HEK293 (cell line): ENCODE measurements around the gene TRPM6.

Experiments used
- KLF7 ChIP-seq: fragments of 450-650 bp; formaldehyde crosslinking; IDR thresholded peaks from 2 replicates; pipeline ENCODE4 v1.5.1; 2016; ENCODE audit warnings: missing biosample characterization, missing genetic modification characterization, borderline replicate concordance
- MEIS1 ChIP-seq: sonication (generic); formaldehyde crosslinking; IDR thresholded peaks from 2 replicates; pipeline ENCODE4 v1.8.1; 2022; ENCODE audit warnings: missing genetic modification reagents, mild to moderate bottlenecking, borderline replicate concordance
- PATZ1 ChIP-seq: fragments of 450-650 bp; formaldehyde crosslinking; IDR thresholded peaks from 2 replicates; pipeline ENCODE4 v1.5.1; 2016; ENCODE audit warnings: missing biosample characterization, missing genetic modification characterization
- SALL2 ChIP-seq: fragments of 450-650 bp; formaldehyde crosslinking; IDR thresholded peaks from 2 replicates; pipeline ENCODE4 v1.5.0; 2017; ENCODE audit warnings: missing biosample characterization, mild to moderate bottlenecking, missing genetic modification characterization, borderline replicate concordance
- SP2 ChIP-seq: fragments of 450-650 bp; formaldehyde crosslinking; IDR thresholded peaks from 2 replicates; pipeline ENCODE4 v1.5.1; 2016; ENCODE audit warnings: missing biosample characterization, missing genetic modification characterization
- SP7 ChIP-seq: fragments of 450-650 bp; formaldehyde crosslinking; IDR thresholded peaks from 2 replicates; pipeline ENCODE4 v1.5.1; 2016; ENCODE audit warnings: missing biosample characterization, missing genetic modification characterization
- YY1 ChIP-seq: fragments of 450-650 bp; formaldehyde crosslinking; IDR thresholded peaks from 2 replicates; pipeline ENCODE4 v1.5.1; 2018; ENCODE audit warnings: missing biosample characterization, missing genetic modification characterization
- ZBTB11 ChIP-seq: fragments of 450-650 bp; formaldehyde crosslinking; conservative IDR thresholded peaks from 2 replicates; pipeline ENCODE4 v1.5.1; 2016; ENCODE audit warnings: low read depth, missing biosample characterization, missing genetic modification characterization
- ZBTB17 ChIP-seq: fragments of 450-650 bp; formaldehyde crosslinking; IDR thresholded peaks from 2 replicates; pipeline ENCODE4 v1.5.1; 2016; ENCODE audit warnings: missing biosample characterization, missing genetic modification characterization
- ZBTB20 ChIP-seq: fragments of 450-650 bp; formaldehyde crosslinking; IDR thresholded peaks from 2 replicates; pipeline ENCODE4 v1.5.1; 2016; ENCODE audit warnings: missing biosample characterization, missing genetic modification characterization
- ZEB2 ChIP-seq: fragments of 450-650 bp; formaldehyde crosslinking; IDR thresholded peaks from 2 replicates; pipeline ENCODE4 v1.5.1; 2016; ENCODE audit warnings: missing biosample characterization, missing genetic modification characterization
- ZNF24 ChIP-seq: fragments of 450-650 bp; formaldehyde crosslinking; IDR thresholded peaks from 2 replicates; pipeline ENCODE4 v1.5.1; 2016; ENCODE audit warnings: missing biosample characterization, missing genetic modification characterization
- ZNF394 ChIP-seq: fragments of 450-650 bp; formaldehyde crosslinking; IDR thresholded peaks from 2 replicates; pipeline ENCODE4 v1.5.1; 2016; ENCODE audit warnings: missing biosample characterization, missing genetic modification characterization, mild to moderate bottlenecking, moderate library complexity, borderline replicate concordance
- ZNF398 ChIP-seq: fragments of 450-650 bp; formaldehyde crosslinking; IDR thresholded peaks from 2 replicates; pipeline ENCODE4 v1.5.1; 2017; ENCODE audit warnings: missing biosample characterization, missing genetic modification characterization
- ZNF449 ChIP-seq: fragments of 450-650 bp; formaldehyde crosslinking; IDR thresholded peaks from 2 replicates; pipeline ENCODE4 v1.5.1; 2017; ENCODE audit warnings: missing biosample characterization, mild to moderate bottlenecking, missing genetic modification characterization, moderate library complexity
- ZNF555 ChIP-seq: fragments of 450-650 bp; formaldehyde crosslinking; conservative IDR thresholded peaks from 2 replicates; pipeline ENCODE4 v1.5.1; 2017; ENCODE audit warnings: missing biosample characterization, mild to moderate bottlenecking, missing genetic modification characterization, inconsistent platforms
- ZNF658 ChIP-seq: fragments of 450-650 bp; formaldehyde crosslinking; IDR thresholded peaks from 2 replicates; pipeline ENCODE4; 2016; ENCODE audit warnings: missing biosample characterization, missing genetic modification characterization
- ZNF677 ChIP-seq: fragments of 450-650 bp; IDR thresholded peaks from 2 replicates; pipeline ENCODE4 v1.5.0; 2018; ENCODE audit warnings: missing biosample characterization, mild to moderate bottlenecking, missing genetic modification characterization, moderate library complexity
- ZSCAN30 ChIP-seq: fragments of 450-650 bp; IDR thresholded peaks from 2 replicates; pipeline ENCODE4 v1.5.1; 2018; ENCODE audit warnings: missing biosample characterization, mild to moderate bottlenecking, missing genetic modification characterization, moderate library complexity
- TF ChIP-seq, protein P1 (sequence below): fragments of 450-650 bp; formaldehyde crosslinking; IDR thresholded peaks from 2 replicates; pipeline ENCODE4 v1.5.1; 2016; ENCODE audit warnings: missing biosample characterization, missing genetic modification characterization
- TF ChIP-seq, protein P2 (sequence below): fragments of 450-650 bp; formaldehyde crosslinking; IDR thresholded peaks from 2 replicates; pipeline ENCODE4 v1.5.1; 2017; ENCODE audit warnings: missing biosample characterization, missing genetic modification characterization

TRPM6 gene

GRCh38 chr9:74887041-74887980 is at the start of gene TRPM6 (continued):
- TF ChIP-seq, protein P1, sequence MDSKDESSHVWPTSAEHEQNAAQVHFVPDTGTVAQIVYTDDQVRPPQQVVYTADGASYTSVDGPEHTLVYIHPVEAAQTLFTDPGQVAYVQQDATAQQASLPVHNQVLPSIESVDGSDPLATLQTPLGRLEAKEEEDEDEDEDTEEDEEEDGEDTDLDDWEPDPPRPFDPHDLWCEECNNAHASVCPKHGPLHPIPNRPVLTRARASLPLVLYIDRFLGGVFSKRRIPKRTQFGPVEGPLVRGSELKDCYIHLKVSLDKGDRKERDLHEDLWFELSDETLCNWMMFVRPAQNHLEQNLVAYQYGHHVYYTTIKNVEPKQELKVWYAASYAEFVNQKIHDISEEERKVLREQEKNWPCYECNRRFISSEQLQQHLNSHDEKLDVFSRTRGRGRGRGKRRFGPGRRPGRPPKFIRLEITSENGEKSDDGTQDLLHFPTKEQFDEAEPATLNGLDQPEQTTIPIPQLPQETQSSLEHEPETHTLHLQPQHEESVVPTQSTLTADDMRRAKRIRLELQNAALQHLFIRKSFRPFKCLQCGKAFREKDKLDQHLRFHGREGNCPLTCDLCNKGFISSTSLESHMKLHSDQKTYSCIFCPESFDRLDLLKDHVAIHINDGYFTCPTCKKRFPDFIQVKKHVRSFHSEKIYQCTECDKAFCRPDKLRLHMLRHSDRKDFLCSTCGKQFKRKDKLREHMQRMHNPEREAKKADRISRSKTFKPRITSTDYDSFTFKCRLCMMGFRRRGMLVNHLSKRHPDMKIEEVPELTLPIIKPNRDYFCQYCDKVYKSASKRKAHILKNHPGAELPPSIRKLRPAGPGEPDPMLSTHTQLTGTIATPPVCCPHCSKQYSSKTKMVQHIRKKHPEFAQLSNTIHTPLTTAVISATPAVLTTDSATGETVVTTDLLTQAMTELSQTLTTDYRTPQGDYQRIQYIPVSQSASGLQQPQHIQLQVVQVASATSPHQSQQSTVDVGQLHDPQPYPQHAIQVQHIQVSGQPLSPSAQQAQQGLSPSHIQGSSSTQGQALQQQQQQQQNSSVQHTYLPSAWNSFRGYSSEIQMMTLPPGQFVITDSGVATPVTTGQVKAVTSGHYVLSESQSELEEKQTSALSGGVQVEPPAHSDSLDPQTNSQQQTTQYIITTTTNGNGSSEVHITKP (tag by site-specific recombination): peak; percentile 73
- peak; percentile 35; the same call in 1 of the 2 replicates for TF ChIP-seq ZBTB17 (tag by site-specific recombination)
- no peak for TF ChIP-seq MEIS1 (CRISPR knock-in tag)
- TF ChIP-seq ZNF398: peak; percentile 29; the same call in 1 of the 2 replicates
- peak; percentile 42; the same call in 1 of the 2 replicates for TF ChIP-seq ZBTB20 (tag by site-specific recombination)
- peak; percentile 10; the same call in 1 of the 2 replicates for TF ChIP-seq ZSCAN30 (tag by site-specific recombination)
- TF ChIP-seq ZNF677 (tag by site-specific recombination): no peak
- no peak for TF ChIP-seq YY1 (tag by site-specific recombination)
- peak; percentile 54 for TF ChIP-seq SP2 (tag by site-specific recombination)
- TF ChIP-seq ZBTB11 (tag by site-specific recombination): peak; percentile 79
- peak; percentile 34; the same call in 1 of the 2 replicates for TF ChIP-seq ZNF394 (tag by site-specific recombination)
- no peak for TF ChIP-seq ZNF449
- TF ChIP-seq SALL2: no peak
- TF ChIP-seq, protein P2, sequence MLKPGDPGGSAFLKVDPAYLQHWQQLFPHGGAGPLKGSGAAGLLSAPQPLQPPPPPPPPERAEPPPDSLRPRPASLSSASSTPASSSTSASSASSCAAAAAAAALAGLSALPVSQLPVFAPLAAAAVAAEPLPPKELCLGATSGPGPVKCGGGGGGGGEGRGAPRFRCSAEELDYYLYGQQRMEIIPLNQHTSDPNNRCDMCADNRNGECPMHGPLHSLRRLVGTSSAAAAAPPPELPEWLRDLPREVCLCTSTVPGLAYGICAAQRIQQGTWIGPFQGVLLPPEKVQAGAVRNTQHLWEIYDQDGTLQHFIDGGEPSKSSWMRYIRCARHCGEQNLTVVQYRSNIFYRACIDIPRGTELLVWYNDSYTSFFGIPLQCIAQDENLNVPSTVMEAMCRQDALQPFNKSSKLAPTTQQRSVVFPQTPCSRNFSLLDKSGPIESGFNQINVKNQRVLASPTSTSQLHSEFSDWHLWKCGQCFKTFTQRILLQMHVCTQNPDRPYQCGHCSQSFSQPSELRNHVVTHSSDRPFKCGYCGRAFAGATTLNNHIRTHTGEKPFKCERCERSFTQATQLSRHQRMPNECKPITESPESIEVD (tag by site-specific recombination): no peak
- TF ChIP-seq ZNF555 (tag by site-specific recombination): no peak
- peak; percentile 78 for TF ChIP-seq PATZ1 (tag by site-specific recombination)
- peak; percentile 32; the same call in 1 of the 2 replicates for TF ChIP-seq SP7 (tag by site-specific recombination)
- no peak for TF ChIP-seq ZNF24 (tag by site-specific recombination)
- TF ChIP-seq ZNF658 (tag by site-specific recombination): no peak
- TF ChIP-seq KLF7 (tag by site-specific recombination): no peak
- TF ChIP-seq ZEB2: peak; percentile 34; the same call in 1 of the 2 replicates
